ENCODE results near the gene FAM210A. TPM values are rescaled to one million over a fixed set of nuclear protein-coding genes. Genes with fewer than 3 reads are reported as not detected.

FAM210A gene
- total RNA-seq, 1 experiment from 2014 or later: 21.0 TPM

GRCh38 chr18:13676471-13676870 is 49.9 kb downstream of the FAM210A start:
- no TSS peak for BruUV-seq (replicated peaks)
- intact Hi-C loops (cut with micrococcal nuclease; ENCODE audit: unreplicated experiment): no loop called here

GRCh38 chr18:13672657-13673056 is 53.7 kb downstream of the FAM210A start:
- intact Hi-C loops (cut with micrococcal nuclease; ENCODE audit: unreplicated experiment) (no loop called here), in situ Hi-C loops (cut with HindIII; ENCODE audit: low pct_unique_long_range_greater_than_20kb, low sequenced_read_pairs) (no loop called here)
- H3K9me3 ChIP-seq (ENCODE audit: control insufficient read depth, insufficient read depth, low read depth, low read length): no peaks in the 10 kb centered on the region; the same call in 1 of the 2 replicates
- no peaks in the 10 kb centered on the region for H3K27me3 ChIP-seq (ENCODE audit: control insufficient read depth, insufficient read depth, low read length)
- TF ChIP-seq TCF7L2 (IDR thresholded peaks at IDR 0.05; ENCODE audit: low read depth, low read length) (no peak), CTCF (IDR thresholded peaks at IDR 0.05) (no peak), POLR2AphosphoS5 (IDR thresholded peaks at IDR 0.05; ENCODE audit: low read depth, low read length) (no peak), SIN3A (IDR thresholded peaks at IDR 0.05; ENCODE audit: borderline replicate concordance, insufficient read depth, low read depth, low read length) (no peak), REST (IDR thresholded peaks at IDR 0.05; ENCODE audit: insufficient read depth in 1 of 2, low read depth in 2 of 2, low read length in 1 of 2) (no peak)
- no peak overlapping the region; the same call in 1 of the 2 replicates for H3K27ac ChIP-seq (ENCODE audit: low read length)
- H3K4me1 ChIP-seq (ENCODE audit: control insufficient read depth, insufficient read depth, low read length): no peaks in the 10 kb centered on the region
- POLR2A ChIA-PET: no interaction called here
- DNase-seq (ENCODE audit: low read depth, low spot score) (no peak), ATAC-seq (no peak)
- CTCF ChIA-PET: no interaction called here
- no peaks in the 10 kb centered on the region for H3K36me3 ChIP-seq (ENCODE audit: control insufficient read depth, insufficient read depth, low read length)
- H3K4me3 ChIP-seq (ENCODE audit: low read depth in 2 of 2, low read length in 2 of 2): no peak overlapping the region
- BruUV-seq (replicated peaks): no TSS peak

More at GRCh38 chr18:13676471-13676870, 49.9 kb downstream of the FAM210A start:
- peak overlapping the region; percentile 39; the same call in 1 of the 2 replicates for H3K27ac ChIP-seq (ENCODE audit: low read length)
- no peaks in the 10 kb centered on the region for H3K27me3 ChIP-seq (ENCODE audit: control insufficient read depth, insufficient read depth, low read length)
- POLR2A ChIA-PET: no interaction called here
- CTCF ChIA-PET: no interaction called here
- no peaks in the 10 kb centered on the region for H3K4me1 ChIP-seq (ENCODE audit: control insufficient read depth, insufficient read depth, low read length)
- TF ChIP-seq TCF7L2 (IDR thresholded peaks at IDR 0.05; ENCODE audit: low read depth, low read length) (no peak), POLR2AphosphoS5 (IDR thresholded peaks at IDR 0.05; ENCODE audit: low read depth, low read length) (no peak), REST (IDR thresholded peaks at IDR 0.05; ENCODE audit: insufficient read depth in 1 of 2, low read depth in 2 of 2, low read length in 1 of 2) (no peak)
- H3K9me3 ChIP-seq (ENCODE audit: control insufficient read depth, insufficient read depth, low read depth, low read length): no peaks in the 10 kb centered on the region; the same call in 1 of the 2 replicates
- no peak overlapping the region for H3K4me3 ChIP-seq (ENCODE audit: low read depth in 2 of 2, low read length in 2 of 2)
- ATAC-seq: no peak
- H3K36me3 ChIP-seq (ENCODE audit: control insufficient read depth, insufficient read depth, low read length): no peaks in the 10 kb centered on the region; the same call in 1 of the 2 replicates
- no peak for DNase-seq (ENCODE audit: low read depth, low spot score)
- in situ Hi-C loops (cut with HindIII; ENCODE audit: low pct_unique_long_range_greater_than_20kb, low sequenced_read_pairs): no loop called here
